ENCODE results near the gene CCR9. TPM values are rescaled to one million over a fixed set of nuclear protein-coding genes. Genes with fewer than 3 reads are reported as not detected.

The CCR9 gene
- total and polyA plus RNA-seq, 10 of the 15 experiments (the other 5 are each of a cell fraction or from before 2014, with no cell fraction given), result 0.05 to 3.9 (median 2.4) TPM

DNA sequence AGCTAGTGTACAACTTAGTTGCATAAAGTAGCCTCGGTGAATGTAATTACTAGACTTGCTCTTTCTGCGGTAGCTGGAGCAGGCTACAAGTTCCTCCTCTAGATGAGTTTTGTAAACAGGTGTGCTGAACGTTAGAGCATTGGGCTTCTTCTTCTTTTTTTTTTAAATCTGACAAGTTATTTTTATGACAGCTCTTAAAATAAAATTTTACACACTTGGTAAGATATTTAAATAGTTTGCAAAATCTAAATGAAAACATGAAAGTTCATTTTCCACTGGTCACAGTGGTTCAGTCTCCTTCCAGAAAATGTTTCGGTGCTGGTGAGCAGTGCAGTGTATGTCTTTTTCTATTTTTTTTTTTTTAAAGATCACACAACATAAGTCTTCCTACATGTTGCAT is 3.0 kb downstream of the CCR9 start:
- Histone ChIP-seq H3K27me3 (replicated peaks in 1 of 2; ENCODE audit: control insufficient read depth in 2 of 2, insufficient read depth in 2 of 2, low read length in 1 of 2) (no peaks in the 10 kb centered on the region), H3K4me2 (ENCODE audit: control insufficient read depth, insufficient read depth) (peak overlapping the region; percentile 17; the same call in 1 of the 2 replicates), H3K79me2 (ENCODE audit: control insufficient read depth, insufficient read depth, low read length) (no peaks in the 10 kb centered on the region), H3K9me3 (replicated peaks; ENCODE audit: control insufficient read depth, insufficient read depth, low read length) (peaks cover 5% of the 10 kb centered on the region; the same call in 2 of the 3 replicates), H3K9ac (ENCODE audit: control insufficient read depth, insufficient read depth, low read length) (no peak overlapping the region), H2AFZ (ENCODE audit: control insufficient read depth, low read depth, low read length) (no peak overlapping the region), H4K20me1 (ENCODE audit: control insufficient read depth, insufficient read depth) (no peaks in the 10 kb centered on the region), H3K36me3 (ENCODE audit: control insufficient read depth in 2 of 2, insufficient read depth in 2 of 2, low read length in 1 of 2) (peaks cover 0 to 2% of the 10 kb centered on the region in 2 experiments; a peak in 1 of 4 replicates), H3K4me1 (ENCODE audit: control insufficient read depth, insufficient read depth, low read length) (peaks cover 42% of the 10 kb centered on the region), H3K27ac (ENCODE audit: control insufficient read depth, insufficient read depth) (peak overlapping the region; percentile 15; the same call in 1 of the 2 replicates), H3K4me3 (no peak overlapping the region)
- 75% methylated on average over 4 of the region's 4 CpGs for WGBS (ENCODE audit: insufficient coverage, insufficient replicate concordance, low lambda C conversion rate, missing lambda C conversion rate)
- FAIRE-seq, result no peak
- TF ChIP-seq RUNX3 (IDR thresholded peaks at IDR 0.05; ENCODE audit: low read length), result peak; percentile 58
- peak; percentile 33; the same call in 1 of the 2 replicates for TF ChIP-seq ZNF384 (IDR thresholded peaks at IDR 0.05; ENCODE audit: borderline replicate concordance, low read depth, low read length)
- TF ChIP-seq FOXM1 (IDR thresholded peaks at IDR 0.05; ENCODE audit: low read depth, low read length), result peak; percentile 55; the same call in 1 of the 2 replicates
- TF ChIP-seq POLR2AphosphoS5 (IDR thresholded peaks at IDR 0.05; ENCODE audit: low read length), result no peak
- TF ChIP-seq RBBP5 (conservative IDR thresholded peaks at IDR 0.05), result no peak
- no peak; the same call in 1 of the 2 replicates for TF ChIP-seq ZBED1 (IDR thresholded peaks at IDR 0.05; ENCODE audit: borderline replicate concordance)
- TF ChIP-seq JUNB (IDR thresholded peaks at IDR 0.05), result peak; percentile 9; the same call in 1 of the 2 replicates
- TF ChIP-seq TCF12 (IDR thresholded peaks at IDR 0.05; ENCODE audit: low read depth, low read length), result 0 out of 2 replicates have a peak, but pooled peaks have one; percentile 19
- TF ChIP-seq EP300 (IDR thresholded peaks at IDR 0.05; ENCODE audit: borderline replicate concordance in 1 of 2, control insufficient read depth in 1 of 2, low read depth in 2 of 2, low read length in 2 of 2), result 0 out of 4 replicates have a peak, but pooled peaks of 1 of the 2 experiments have one; percentile 11
- no peak for TF ChIP-seq PAX5 (IDR thresholded peaks at IDR 0.05; ENCODE audit: borderline replicate concordance, low read depth, low read length)
- peak; percentile 69; the same call in 1 of the 2 replicates for TF ChIP-seq MTA3 (IDR thresholded peaks at IDR 0.05; ENCODE audit: borderline replicate concordance, low read length)
- peak; percentile 68 for TF ChIP-seq NFIC (IDR thresholded peaks at IDR 0.05; ENCODE audit: low read depth, low read length)
- no peak for TF ChIP-seq SMAD1 (IDR thresholded peaks at IDR 0.05; ENCODE audit: low read depth, partially characterized antibody)
- TF ChIP-seq, protein P1, sequence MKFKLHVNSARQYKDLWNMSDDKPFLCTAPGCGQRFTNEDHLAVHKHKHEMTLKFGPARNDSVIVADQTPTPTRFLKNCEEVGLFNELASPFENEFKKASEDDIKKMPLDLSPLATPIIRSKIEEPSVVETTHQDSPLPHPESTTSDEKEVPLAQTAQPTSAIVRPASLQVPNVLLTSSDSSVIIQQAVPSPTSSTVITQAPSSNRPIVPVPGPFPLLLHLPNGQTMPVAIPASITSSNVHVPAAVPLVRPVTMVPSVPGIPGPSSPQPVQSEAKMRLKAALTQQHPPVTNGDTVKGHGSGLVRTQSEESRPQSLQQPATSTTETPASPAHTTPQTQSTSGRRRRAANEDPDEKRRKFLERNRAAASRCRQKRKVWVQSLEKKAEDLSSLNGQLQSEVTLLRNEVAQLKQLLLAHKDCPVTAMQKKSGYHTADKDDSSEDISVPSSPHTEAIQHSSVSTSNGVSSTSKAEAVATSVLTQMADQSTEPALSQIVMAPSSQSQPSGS (IDR thresholded peaks at IDR 0.05; ENCODE audit: low read length), result 0 out of 2 replicates have a peak, but pooled peaks have one; percentile 15
- no peak for TF ChIP-seq ESRRA (IDR thresholded peaks at IDR 0.05; ENCODE audit: low read length)
- no peak for TF ChIP-seq NFYA (IDR thresholded peaks at IDR 0.05; ENCODE audit: borderline replicate concordance, low read depth, low read length)
- 0 out of 2 replicates have a peak, but pooled peaks have one; percentile 10 for TF ChIP-seq CREM (IDR thresholded peaks at IDR 0.05; ENCODE audit: low read depth)
- no peak for TF ChIP-seq MLLT1 (IDR thresholded peaks at IDR 0.05)
- TF ChIP-seq TCF7 (IDR thresholded peaks at IDR 0.05; ENCODE audit: borderline replicate concordance), result no peak
- TF ChIP-seq CBX5 (IDR thresholded peaks at IDR 0.05; ENCODE audit: low read depth), result 0 out of 2 replicates have a peak, but pooled peaks have one; percentile 21
- TF ChIP-seq RAD21 (IDR thresholded peaks at IDR 0.05; ENCODE audit: insufficient read depth, low read depth, low read length), result 0 out of 2 replicates have a peak, but pooled peaks have one; percentile 18
- TF ChIP-seq SPI1 (IDR thresholded peaks at IDR 0.05; ENCODE audit: borderline replicate concordance, insufficient read depth, low read depth, low read length), result no peak
- peak; percentile 67; the same call in 1 of the 2 replicates for TF ChIP-seq MEF2A (IDR thresholded peaks at IDR 0.05; ENCODE audit: insufficient read depth, low read depth, low read length)
- POLR2A ChIA-PET, result interaction anchor here (1.6 kb wide), 1 partner anchor 22 kb away, joined by 6 read pairs; no protein-coding TSS in a partner anchor
- ATAC-seq, result no peak
- RAD21 ChIA-PET (ENCODE audit: unreplicated experiment), result interaction anchor here (0.5 to 1.1 kb wide), 5 partner anchors 16 to 104 kb away, joined by 3 to 4 read pairs (median 4); no protein-coding TSS in a partner anchor
- intact Hi-C loops (cut with micrococcal nuclease; ENCODE audit: unreplicated experiment) (no loop called here), in situ Hi-C loops (cut with MboI) (no loop called here)
- SMC1A ChIA-PET (ENCODE audit: uncharacterized antibody, unreplicated experiment), result interaction anchor here (0.7 to 7.3 kb wide), 7 partner anchors 12 to 47 kb away, joined by 3 to 127 read pairs (median 4); no protein-coding TSS in a partner anchor
- CTCF ChIA-PET, result interaction anchor here (0.7 kb wide), 1 partner anchor 40 kb away, joined by 3 read pairs; no protein-coding TSS in a partner anchor
- BruUV-seq (replicated peaks), result no TSS peak
- no peak for DNase-seq (ENCODE audit: low read depth, low spot score)
